Activated CD4-positive, CD25-positive, alpha-beta regulatory T cell (primary cell): Measurements from ENCODE around the gene ABCD2.
"Not testable (repeated sequence)": the region's sequence is repeated elsewhere in the genome, so short reads cannot be mapped to it uniquely, and the experiment has no call there.

Experiments used
- DNase-seq, 4 experiments: peaks; one replicate each; lab custom pipeline; 2025; lab: John Stamatoyannopoulos, UW

ABCD2 gene

DNA sequence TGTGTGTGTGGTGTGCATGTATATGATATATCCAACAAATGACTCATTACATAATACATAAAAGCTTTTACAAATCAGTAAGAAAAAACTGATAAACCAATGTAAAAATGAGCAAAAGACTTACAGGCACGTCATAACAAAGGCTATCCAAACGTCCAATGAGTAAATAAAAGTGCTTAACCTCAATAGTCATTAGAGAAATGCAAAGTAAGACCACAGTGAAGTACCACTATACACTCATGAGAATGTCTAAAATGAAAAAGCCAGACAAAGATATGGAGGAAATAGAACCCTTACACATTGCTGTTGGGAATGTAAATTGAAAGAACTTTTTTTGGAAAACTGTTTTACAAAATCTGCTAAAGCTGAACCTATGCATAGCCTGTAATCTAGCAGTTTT is 7.8 kb downstream of the ABCD2 start:
- no peak for DNase-seq

DNA sequence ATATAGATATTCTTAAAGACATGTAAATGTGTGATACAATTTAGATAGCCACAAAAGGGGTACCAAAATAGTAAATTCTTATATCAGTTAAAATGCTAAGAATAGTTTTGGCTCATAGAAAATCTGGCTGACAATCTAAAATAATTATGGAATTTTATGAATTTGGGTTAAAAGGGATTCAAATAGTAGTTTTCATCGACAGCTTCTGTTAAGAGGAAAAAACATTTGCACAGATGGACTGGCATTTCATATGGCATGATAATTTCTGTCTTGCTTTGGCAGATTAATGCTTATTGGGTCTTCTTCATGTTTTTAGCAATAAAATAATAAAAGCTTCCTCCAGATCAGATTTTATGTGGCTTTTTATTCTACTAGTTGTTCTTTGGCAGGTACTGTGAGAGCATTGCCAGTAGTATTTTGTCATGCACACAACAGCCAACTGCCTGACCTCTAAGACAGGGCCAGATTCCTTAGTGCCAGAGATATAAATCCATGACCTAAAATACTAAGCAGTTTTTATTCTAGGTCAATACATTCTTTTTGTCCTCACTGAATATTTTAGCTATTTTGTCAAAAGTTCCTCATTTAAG is 9.1 kb downstream of the ABCD2 start:
- no peak for DNase-seq

DNA sequence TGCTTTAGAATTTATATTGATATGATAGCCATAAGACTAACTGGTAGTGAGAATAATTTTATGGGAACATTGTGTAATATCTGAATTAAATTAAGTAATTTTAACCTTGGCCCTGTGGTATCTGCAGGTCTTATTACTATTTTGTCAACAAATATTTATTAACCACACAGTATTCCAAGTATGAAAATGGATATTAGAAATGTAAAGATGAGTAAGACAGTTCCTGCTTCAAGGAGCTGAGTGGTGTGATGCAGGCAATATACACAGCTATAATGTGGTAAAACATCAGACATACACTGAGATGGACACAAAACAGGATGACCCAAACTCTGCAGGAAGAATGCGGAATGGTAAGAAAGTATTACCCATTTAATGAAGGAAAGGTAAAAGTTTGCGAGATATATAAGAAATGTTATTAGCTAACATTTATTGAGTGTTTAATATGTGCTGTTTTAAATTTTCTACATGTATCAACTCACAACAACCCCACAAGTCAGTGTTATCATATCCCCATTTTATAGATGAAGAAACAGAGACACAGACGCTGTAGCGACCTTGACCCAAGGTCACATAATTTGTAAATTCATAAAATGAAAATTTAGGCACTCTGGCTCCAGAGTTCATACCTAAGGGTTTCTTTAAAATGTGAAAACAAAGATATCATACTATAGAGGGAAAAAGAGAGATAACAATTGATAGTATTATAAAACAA is 12.7 kb downstream of the ABCD2 start:
- DNase-seq: no peak

DNA sequence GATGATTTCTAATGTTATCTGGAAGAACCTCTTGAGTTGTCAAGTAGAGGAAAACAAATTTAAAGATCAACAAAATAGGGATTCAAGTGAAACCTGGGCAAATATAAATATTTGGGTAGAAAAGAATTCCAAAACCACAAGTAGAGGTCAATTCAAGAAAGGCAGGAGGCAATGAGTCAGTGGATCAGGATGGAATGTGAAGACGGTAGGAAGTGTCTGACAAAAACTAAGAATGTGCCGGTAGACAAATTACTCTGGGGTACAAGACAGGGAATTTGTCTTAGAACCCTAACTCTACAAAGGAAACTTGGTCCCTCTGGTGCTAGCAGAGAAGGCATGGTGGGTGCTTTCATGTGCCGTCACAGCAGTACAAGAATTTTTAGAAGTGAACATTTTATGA is 13.6 kb downstream of the ABCD2 start:
- no peak for DNase-seq

DNA sequence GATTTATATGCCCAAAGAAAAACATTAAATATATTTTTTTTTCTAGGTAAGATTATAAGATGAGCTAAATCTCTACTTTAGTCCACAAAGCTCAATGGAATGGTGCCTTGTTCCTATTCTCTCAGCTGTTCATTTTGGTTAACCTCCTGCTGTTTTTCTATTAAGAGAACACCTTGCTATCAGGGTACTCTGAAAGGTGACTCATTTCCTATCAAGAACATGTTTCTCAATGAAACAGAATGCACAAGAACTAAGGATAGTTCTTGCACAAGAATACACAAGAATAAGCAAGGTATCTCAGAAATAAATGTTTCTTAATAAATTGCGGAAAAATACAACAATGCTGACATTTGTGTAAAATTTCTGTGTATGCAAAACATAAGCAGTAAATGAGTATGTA is 14.1 kb downstream of the ABCD2 start:
- no peak for DNase-seq

DNA sequence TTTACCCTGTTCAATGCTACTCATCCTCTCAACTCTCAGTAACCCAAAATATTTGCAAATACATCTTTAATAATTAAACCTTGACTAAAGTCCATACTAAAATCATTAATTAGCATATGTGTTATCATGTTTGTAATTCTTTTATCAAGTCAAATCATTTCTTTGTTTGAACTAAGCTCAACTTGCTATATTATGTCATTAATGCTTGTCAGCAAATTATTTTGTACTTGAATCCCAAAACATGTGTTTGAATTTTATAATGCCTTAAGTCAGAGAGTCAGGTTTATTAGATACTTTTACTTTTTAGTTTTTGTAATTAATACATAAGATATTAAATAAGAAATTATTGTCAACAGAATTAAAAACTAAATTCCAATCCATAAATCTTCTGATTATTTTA is 16.5 kb downstream of the ABCD2 start:
- no peak for DNase-seq

DNA sequence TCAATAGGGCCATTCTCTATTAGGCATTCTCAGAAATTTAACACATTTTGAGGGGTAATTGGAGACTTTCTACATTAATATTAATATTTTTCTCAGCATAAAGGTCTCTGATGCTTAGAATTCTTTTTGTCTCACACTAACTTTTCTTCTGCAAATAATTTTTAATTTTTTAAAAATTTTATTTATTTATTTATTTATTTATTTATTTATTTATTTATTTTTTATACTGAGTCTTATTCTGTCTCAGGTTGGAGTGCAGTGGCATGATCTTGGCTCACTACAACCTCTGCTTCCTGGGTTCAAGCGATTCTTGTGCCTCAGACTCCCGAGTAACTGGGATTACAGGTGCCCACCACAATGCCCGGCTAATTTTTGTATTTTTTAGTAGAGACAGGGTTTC is 17.7 kb downstream of the ABCD2 start:
- DNase-seq: not testable (repeated sequence)

DNA sequence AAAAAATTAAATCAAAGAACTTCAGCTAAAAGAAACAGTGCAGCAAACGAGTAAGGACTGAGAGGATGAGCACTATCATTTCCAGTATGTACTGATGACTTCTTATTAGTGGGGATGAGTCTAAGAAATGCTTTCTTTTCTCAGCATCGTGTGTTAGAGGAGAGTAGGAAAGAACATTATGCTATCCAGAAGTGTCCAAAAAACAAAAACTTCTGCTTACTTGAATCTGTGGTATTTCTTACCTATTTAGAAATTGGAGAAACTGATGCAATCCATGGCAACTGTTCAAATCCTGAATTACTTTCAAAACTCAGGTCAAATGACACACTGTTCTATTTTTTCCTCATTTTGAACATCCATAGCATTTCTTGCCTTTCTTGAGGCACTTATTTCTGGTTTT is 23.7 kb downstream of the ABCD2 start:
- no peak for DNase-seq

DNA sequence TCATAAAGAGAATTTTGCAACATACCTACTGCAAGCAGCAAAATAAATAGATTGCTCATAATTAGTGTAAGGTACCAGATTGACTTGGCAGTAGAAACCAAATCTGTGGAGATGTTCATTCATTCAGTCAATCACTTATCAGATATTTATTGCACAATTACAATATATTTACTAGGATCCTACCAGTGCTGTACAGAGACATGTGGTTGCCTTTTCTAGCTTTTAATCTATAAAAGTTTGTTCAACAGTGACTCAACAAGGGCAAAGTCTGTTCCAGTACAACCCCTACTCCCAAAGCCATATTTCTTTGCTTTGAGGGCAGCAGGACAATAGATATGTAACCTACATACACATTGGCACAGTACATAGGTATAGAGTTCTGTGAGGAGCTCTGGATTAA is 27.3 kb downstream of the ABCD2 start:
- no peak for DNase-seq

DNA sequence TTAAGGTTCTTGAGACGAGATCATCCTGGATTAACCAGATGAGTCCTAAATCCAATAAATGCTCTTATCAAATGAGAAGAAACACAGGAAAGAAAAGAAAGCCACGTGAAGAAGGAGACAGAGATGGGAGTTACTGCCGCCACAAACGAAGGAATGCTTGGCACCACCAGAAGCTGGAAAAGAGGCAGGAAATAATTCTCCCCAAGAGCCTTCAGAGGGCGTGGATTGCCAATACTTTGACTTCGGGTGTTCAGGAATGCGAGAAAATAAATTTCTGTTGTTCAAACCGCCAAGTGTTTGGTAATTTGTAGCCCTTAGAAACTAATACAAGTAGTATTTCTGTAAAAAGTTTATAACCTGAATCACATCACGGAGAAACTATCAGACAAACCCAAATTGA is 31.3 kb downstream of the ABCD2 start:
- no peak for DNase-seq

DNA sequence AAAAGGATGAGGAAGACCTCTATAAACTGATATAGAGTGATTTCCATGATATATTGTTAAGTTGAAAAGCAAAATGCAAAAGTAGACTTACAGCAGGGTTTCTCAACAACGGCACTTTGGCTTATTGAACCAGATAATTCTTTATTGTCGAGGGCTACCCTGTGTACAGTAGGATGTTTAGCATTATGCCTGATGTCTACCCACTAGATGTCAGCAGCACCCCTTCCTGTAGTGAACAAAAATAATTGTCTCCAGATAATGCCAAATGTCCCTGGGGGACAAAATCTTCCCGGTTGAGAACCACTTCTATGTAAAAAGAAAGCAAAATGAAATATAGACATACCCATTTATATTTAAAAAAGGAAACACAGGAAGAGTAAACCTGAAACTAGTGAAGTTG is 32.4 kb downstream of the ABCD2 start:
- peak in 1 of 4 experiments; percentile 1 for DNase-seq

DNA sequence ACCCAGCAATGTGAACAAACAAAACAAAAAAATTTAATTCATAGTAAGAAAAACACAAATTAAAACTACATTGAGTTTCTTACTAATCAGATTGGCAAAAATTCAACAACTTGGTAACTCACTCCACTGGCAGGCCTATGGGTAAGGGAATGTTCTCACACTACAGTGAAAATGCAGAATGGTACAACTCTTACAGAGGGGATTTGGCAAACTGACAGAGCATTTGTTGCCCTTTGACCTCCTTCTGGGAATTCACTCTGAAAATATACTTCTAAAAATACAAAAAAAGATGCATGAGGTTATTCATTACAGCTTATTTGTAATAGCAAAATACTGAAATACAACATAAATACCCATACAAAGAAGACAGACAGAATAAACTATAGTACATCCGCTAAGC is 32.8 kb downstream of the ABCD2 start:
- DNase-seq: no peak

DNA sequence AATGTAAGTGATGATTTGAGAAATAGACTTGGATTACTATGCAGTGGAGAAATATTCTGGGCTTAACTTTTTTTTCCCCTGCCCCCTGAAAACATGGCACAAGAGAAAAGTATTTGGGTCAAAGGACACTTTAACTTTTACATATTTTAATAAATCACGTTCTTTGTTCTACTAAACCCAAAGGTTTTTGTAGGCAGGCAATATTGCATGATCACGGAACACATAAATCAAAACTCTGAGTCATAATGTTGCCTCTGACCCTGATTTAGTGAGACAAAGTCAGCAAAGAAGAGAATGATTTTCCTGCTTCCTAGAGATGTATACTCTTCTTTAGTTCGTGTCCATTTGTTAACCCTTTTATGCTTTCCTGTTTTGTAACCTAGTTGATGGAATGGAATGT is 38.0 kb downstream of the ABCD2 start:
- DNase-seq: no peak

DNA sequence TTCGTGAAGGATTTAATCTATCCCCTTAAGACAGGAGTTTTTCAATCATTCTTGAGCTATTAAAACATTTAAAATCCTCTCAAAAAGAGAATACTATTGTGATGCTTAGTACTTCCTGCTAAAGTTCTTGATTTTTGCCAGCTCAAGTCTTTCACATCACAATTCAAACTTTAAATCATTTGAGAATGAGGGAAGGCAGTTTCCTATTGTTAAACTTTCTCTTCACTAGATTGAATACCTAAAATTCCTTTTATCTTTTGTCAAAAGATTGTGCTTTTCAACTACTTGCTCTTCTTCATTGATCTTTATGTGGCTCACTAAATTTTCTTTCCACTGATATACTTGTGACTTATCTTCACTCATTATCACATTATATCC is 44.1 kb downstream of the ABCD2 start:
- no peak for DNase-seq

DNA sequence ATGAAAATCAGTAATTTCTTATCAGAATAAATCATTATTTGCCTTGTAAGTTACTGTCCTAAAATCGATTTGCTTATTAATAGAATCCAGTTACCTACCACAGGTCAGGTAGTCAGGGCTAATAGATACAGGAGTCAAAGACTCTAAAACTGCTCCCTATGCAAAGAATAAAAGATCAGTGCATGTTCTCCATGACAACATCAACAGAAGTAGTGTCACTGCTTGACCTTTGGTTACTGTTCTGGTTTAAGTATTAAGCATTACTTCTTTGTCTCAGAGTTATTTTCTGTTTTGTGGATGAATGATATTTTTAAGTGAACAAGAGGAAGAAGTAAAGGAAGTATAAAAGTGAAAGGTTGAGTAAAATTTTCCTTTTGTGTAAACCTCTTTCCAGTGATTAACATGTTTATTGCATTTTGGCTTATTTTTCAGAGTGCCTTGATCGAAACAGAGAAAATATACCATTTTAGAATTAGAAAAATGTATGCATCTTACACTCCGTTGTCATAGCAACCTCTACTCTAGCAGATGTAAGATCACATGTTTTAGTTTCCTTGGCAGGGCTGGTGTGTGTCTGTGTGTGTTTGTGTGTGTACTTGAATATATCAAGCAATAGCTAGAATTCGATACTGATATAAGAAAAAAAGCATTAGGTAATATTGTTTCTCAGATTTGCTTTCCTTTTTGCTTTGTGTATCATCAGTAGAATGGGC is 44.7 kb downstream of the ABCD2 start:
- DNase-seq: no peak

DNA sequence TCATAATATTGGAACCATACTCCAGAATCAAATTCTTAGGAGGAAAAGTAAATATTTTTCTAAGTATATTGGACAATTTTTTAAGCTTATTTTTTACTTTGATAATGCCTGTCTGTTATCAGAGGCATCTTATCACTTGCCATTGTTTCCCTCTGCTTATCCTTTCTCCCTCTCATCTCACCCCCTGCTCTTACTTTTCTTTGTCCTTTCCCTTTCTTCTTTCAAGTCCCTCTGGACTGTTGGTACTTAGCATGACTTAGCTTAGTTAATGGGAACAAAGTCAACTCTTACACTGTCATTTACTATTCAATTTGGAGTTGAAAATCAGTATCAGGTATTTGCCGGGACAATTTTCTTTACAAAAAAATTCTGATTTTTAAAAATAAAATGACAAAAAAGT is 45.2 kb downstream of the ABCD2 start:
- no peak for DNase-seq

DNA sequence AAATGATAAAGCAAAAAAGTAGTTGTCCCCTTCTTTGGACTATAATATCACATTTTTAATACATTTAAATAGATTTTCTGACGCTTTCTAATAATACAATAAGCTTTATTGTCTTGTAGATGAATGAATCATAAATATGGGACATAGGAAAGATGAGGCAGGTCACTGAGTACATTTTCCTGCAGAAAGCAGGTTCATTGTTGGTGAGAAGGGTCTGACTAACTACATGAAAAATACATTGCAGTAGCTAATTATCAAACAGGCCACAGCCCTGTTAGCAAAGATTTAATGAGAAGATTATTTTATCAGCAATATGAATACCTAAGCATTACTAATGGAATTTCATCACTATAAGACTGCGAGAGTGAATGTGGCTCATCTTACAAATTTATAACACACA is 45.6 kb downstream of the ABCD2 start:
- DNase-seq: no peak

DNA sequence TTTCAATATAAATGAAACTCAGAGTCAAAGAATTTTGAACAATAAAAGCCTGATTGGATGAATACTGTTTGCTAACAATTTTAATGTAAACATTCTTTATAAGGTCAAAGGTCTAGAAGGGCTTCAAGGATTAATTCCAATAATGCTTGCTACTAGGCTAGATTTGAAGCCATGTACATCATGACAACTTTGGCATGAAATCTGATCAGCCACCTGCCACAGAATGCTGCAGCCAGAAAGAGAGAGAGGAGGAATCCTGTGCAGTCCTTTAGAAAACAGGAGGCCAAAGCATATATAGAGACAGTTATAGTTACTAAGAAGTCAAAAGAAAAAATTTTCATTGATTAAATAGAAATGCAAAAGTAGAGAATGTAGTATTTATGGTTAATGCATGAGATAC is 47.1 kb downstream of the ABCD2 start:
- DNase-seq: no peak

DNA sequence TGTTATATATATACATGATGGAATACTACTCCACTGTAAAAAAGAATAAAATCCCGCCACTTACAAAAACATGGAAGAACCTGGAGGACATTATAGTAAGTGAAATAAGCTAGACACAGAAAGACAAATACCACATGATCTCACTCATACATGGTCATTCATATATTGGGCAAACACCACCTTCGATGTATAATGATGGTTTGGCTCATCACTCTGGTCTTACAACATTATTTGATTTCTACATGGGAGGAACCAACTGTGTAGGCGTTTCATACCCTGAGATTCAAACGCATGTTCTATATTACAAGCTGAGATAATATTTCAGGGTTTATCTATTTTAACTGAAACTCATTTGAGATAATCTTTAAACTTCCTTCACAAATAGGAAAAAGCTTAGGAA is 48.3 kb downstream of the ABCD2 start:
- DNase-seq: no peak

DNA sequence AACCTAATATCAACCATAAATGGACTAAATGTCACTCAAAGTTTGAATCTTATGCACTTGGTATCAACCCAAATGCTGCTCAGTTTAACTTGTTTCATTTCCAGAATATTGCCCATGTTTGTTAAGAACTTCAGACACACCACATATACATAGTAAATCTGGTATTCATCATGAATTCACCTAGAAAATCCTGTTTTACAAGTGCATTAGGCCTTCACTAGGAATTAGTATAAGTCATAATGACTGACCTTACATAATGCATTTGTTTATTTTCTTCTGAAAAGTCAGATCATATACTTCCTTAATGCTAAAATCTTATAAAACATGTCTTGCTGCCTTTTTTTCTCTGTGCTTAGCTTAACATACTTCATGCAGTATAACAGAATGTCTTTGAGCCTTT is 66.1 kb downstream of the ABCD2 start:
- DNase-seq: no peak

DNA sequence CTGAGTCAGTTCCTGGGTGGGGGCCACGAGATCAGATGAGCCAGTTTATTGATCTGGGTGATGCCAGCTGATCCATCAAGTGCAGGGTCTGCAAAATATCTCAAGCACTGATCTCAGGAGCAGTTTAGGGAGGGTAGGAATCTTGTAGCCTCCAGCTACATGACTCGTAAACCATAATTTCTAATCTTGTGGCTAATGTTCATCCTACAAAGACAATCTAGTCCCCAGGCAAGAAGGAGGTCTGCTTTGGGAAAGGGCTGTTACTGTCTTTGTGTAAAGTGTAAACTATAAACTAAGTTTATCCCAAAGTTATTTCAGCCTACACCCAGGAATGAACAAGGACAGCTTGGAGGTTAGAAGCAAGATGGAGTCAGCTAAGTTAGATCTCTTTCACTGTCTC is 75.4 kb downstream of the ABCD2 start:
- not testable (repeated sequence) for DNase-seq

DNA sequence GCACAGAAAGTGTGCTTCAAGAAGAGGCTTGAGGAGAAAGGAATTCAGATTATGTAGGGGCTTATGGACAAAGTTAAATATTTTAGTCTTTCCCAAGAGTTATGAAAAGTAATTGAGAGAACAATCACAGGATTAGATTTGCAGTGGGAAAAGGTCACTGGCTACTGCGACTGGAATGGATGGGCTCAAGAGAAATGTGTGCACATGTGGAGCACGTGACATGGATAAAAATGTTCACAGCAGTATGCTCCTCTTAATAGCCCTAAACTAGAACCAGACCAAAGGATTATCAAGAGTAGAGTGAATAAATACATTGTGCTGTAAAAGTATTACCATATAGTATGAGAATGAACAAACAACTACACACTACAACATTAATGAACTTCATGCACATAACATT is 78.1 kb downstream of the ABCD2 start:
- DNase-seq: no peak

DNA sequence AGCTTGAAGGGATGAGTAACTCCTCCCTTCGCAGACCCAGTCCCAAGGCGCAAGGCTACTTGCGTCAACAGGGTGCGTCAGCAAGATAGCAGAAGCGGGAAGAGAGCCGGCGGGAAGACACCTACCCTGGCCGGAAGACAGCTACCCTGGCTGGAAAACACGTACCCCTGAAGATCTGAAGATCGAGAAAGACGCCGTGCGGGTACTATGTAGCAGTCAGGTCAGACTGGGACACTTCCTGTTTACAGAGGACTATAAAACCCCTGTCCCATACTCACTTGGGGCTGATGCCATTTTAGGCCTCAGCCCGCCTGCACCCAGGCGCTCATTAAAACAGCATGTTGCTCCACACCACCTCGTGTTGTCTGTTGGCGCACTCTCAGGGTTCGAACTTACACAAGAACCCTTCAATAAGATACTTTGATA is 80.9 kb downstream of the ABCD2 start:
- no peak for DNase-seq

DNA sequence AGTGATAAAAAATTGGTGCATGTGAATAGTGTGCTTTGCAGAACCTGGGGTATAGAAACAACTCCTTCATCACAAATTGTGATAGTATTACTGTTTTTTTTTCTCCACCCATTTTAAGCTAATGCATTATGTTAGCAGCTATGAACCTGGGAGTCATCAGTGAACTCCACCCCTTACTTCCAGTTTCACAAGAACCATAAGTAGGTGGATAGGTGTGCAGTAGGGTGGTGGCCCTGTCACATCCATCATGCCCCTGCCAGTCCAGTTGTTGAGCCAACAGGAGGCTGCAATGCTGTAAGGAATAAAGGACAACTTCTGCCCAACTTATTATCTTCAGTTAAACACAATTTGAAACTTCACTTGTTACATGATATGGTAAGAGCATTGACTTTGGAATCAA is 85.7 kb downstream of the ABCD2 start:
- DNase-seq: no peak
